ENCODE data around the gene GSN.

The GSN gene

GRCh38 chr9:121321016-121321503 lies 53.1 kb downstream of the GSN start:
- Histone ChIP-seq H3K4me3 (no peak overlapping the region), H3K27ac (peak overlapping the region; percentile 97 to 99)
- no peak for TF ChIP-seq CTCF (IDR thresholded peaks at IDR 0.05)
- no peak for DNase-seq (ENCODE audit: low spot score)

- TF ChIP-seq CTCF (IDR thresholded peaks at IDR 0.05) = no peak
- no peak for DNase-seq (ENCODE audit: low spot score)
- Histone ChIP-seq H3K27ac (peak overlapping the region; percentile 97 to 99), H3K4me3 (no peak overlapping the region)
Observed at GRCh38 chr9:121322037-121322736, 54.2 kb downstream of the GSN start.

GRCh38 chr9:121322737-121323448 lies 54.9 kb downstream of the GSN start:
- TF ChIP-seq CTCF (IDR thresholded peaks at IDR 0.05) = no peak
- no peak overlapping the region for H3K4me3 ChIP-seq
- no peak for DNase-seq (ENCODE audit: low spot score)
- peak overlapping the region; percentile 97 to 99 for H3K27ac ChIP-seq

GRCh38 chr9:121323449-121324151 lies 55.6 kb downstream of the GSN start:
- no peak for DNase-seq (ENCODE audit: low spot score)
- TF ChIP-seq CTCF (IDR thresholded peaks at IDR 0.05) = no peak
- Histone ChIP-seq H3K4me3 (no peak overlapping the region), H3K27ac (peak overlapping the region; percentile 97 to 99)

GRCh38 chr9:121324316-121324715 lies 56.4 kb downstream of the GSN start:
- Histone ChIP-seq H3K27ac (peak overlapping the region; percentile 97 to 99), H3K4me3 (no peak overlapping the region)
- DNase-seq (ENCODE audit: low spot score) = no peak
- TF ChIP-seq CTCF (IDR thresholded peaks at IDR 0.05) = no peak

GRCh38 chr9:121324755-121325154 lies 56.8 kb downstream of the GSN start:
- DNase-seq (ENCODE audit: low spot score) = no peak
- TF ChIP-seq CTCF (IDR thresholded peaks at IDR 0.05) = no peak
- H3K27ac ChIP-seq = peak overlapping the region; percentile 97 to 99
- H3K4me3 ChIP-seq = no peak overlapping the region

Data from coronary artery (tissue), 2 donors.